Body of pancreas (tissue), 4 donors: ENCODE measurements around the gene IDI1. TPM values are rescaled to one million over a fixed set of nuclear protein-coding genes. Genes with fewer than 3 reads are reported as not detected.

Experiments
- ATAC-seq: fragments of 150-250 bp; one replicate; pipeline ENCODE4 v1.9.1; 2016
- DNase-seq, 4 donors: peaks; one replicate each; pipeline ENCODE4 v3.0.0-alpha.2; 2019
- H3K27ac ChIP-seq, 4 donors: fragments of 200-600 bp; sonication (generic); 1 replicate in 3 of 4; 2 replicates in 1 of 4; pipeline versions ENCODE4 v1.5.1 to v1.6.1; 2016 to 2019; ENCODE audit warnings: mild to moderate bottlenecking in 1 of 4, mixed read lengths in 1 of 4, moderate library complexity in 1 of 4
- H3K27me3 ChIP-seq, 2 donors: fragments of 200-600 bp; sonication (generic); one replicate each; pipeline ENCODE4 v1.6.0; 2016; ENCODE audit warnings: mild to moderate bottlenecking in 1 of 2
- H3K36me3 ChIP-seq, 2 donors: fragments of 200-600 bp; sonication (generic); replicated peaks in 1 of 2; 2 replicates each; pipeline ENCODE4 v1.5.1; 2016; ENCODE audit warnings: low read depth in 2 of 2; ENCODE audit not compliant: insufficient read depth in 1 of 2
- H3K4me1 ChIP-seq: fragments of 200-600 bp; sonication (generic); one replicate; pipeline ENCODE4 v1.6.0; 2016
- H3K4me3 ChIP-seq, 2 donors: fragments of 200-600 bp; sonication (generic); 1 replicate in 1 of 2; 2 replicates in 1 of 2; pipeline ENCODE4 v1.5.1; 2016 to 2019
- H3K9me3 ChIP-seq, 3 donors: fragments of 200-600 bp; sonication (generic); 1 replicate in 2 of 3; 2 replicates in 1 of 3; pipeline ENCODE4 v1.5.1; 2016
- POLR2A ChIP-seq, 3 donors: fragments of 450-650 bp; IDR thresholded peaks; one replicate each; pipeline ENCODE4 v1.6.1; 2016; ENCODE audit warnings: antibody characterized with exemption in 3 of 3, mild to moderate bottlenecking in 2 of 3
- WGBS, 2 donors: methylation state at CpG; one replicate each; pipeline ENCODE4 v1.1.5; 2017; 5-methylcytosine and 5-hydroxymethylcytosine counted together
- intact Hi-C: fragments of 100-400 bp; cut with DNase I; formaldehyde crosslinking; loops from one replicate; pipeline ENCODE4 v1.15.1; 2023
- total RNA-seq, 2 donors: library from RNA; depleted of rRNA; stranded (reverse); fragments of >200 nt; gene quantifications; one replicate each; pipeline ENCODE4 v1.1.0, GENCODE V29; 2016
- TF ChIP-seq, protein P1 (sequence below), 7 experiments: fragments of 450-650 bp in 4 of 7; fragments of 200-600 bp in 3 of 7; sonication (generic) in 3 of 7; IDR thresholded peaks; one replicate each; pipeline ENCODE4 v1.5.1; 2016 to 2019; ENCODE audit warnings: antibody characterized with exemption in 7 of 7

The IDI1 gene
- total RNA-seq, 2 donors from 2014 or later = 15.6 to 20.4 TPM

DNA sequence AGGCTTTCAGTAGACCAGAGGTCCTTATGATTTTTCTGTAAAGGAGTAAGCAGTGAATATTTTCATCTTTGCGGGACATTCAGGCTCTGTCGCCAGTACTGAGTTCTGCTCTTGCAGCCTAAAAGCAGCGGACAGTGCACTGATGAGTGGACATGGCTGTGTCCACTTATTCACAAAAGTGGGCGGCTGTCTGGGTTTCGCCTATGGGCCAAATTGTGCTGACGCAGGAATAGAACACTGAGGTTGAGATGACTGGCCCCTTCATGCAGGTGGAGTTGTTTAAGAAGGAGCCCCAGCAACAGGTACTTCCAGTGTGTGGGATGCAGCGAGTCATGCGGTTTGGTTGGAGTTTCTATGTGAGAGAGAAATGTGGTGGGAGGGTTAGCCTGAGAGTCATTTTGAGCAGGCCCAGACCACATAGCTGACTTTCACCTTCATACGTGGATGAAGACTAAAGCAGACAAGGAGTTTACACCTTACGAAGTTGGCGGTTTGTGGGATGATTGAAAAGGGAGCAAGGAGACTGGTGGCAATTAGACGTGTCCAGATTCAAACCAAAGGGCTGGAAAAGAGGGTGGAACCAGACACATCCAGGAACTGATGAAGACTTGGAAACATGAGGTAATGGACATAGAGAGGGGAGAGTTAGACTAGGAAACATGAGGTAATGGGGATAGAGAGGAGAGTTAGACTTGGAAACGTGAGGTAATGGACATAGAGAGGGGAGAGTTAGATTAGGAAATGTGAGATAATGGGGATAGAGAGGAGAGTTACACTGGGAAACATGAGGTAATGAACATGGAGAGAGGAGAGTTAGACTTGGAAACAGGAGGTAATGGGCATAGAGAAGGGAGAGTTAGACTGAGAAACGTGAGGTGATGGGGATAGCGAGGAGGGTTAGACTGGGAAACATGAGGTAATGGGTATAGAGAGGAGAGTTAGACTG is 45.5 kb upstream of the IDI1 start:
- DNase-seq = no peak
- Histone ChIP-seq H3K27ac (no peak overlapping the region), H3K4me3 (no peak overlapping the region), H3K36me3 (peaks cover 5 to 16% of the 10 kb centered on the region in 2 donors), H3K27me3 (no peaks in the 10 kb centered on the region), H3K4me1 (no peaks in the 10 kb centered on the region), H3K9me3 (no peaks in the 10 kb centered on the region)
- no peak for TF ChIP-seq POLR2A (IDR thresholded peaks at IDR 0.05)
- TF ChIP-seq, protein P1, sequence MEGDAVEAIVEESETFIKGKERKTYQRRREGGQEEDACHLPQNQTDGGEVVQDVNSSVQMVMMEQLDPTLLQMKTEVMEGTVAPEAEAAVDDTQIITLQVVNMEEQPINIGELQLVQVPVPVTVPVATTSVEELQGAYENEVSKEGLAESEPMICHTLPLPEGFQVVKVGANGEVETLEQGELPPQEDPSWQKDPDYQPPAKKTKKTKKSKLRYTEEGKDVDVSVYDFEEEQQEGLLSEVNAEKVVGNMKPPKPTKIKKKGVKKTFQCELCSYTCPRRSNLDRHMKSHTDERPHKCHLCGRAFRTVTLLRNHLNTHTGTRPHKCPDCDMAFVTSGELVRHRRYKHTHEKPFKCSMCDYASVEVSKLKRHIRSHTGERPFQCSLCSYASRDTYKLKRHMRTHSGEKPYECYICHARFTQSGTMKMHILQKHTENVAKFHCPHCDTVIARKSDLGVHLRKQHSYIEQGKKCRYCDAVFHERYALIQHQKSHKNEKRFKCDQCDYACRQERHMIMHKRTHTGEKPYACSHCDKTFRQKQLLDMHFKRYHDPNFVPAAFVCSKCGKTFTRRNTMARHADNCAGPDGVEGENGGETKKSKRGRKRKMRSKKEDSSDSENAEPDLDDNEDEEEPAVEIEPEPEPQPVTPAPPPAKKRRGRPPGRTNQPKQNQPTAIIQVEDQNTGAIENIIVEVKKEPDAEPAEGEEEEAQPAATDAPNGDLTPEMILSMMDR (IDR thresholded peaks at IDR 0.05) = no peak
- intact Hi-C loops = no loop called here
- no peak for ATAC-seq
- 94 to 96% methylated on average over 15 of the region's 15 CpGs for WGBS, 2 donors

GRCh38 chr10:1093696-1094095 is 44.8 kb upstream of the IDI1 start:
- no peak for TF ChIP-seq POLR2A (IDR thresholded peaks at IDR 0.05)
- TF ChIP-seq, protein P1 (IDR thresholded peaks at IDR 0.05) = no peak
- intact Hi-C loops = no loop called here
- Histone ChIP-seq H3K27ac (no peak overlapping the region), H3K36me3 (peaks cover 5 to 16% of the 10 kb centered on the region in 2 donors), H3K4me1 (no peaks in the 10 kb centered on the region), H3K9me3 (no peaks in the 10 kb centered on the region), H3K27me3 (no peaks in the 10 kb centered on the region), H3K4me3 (no peak overlapping the region)
- 90% methylated on average over 9 of the region's 9 CpGs for WGBS, 2 donors
- ATAC-seq = no peak
- no peak for DNase-seq

DNA sequence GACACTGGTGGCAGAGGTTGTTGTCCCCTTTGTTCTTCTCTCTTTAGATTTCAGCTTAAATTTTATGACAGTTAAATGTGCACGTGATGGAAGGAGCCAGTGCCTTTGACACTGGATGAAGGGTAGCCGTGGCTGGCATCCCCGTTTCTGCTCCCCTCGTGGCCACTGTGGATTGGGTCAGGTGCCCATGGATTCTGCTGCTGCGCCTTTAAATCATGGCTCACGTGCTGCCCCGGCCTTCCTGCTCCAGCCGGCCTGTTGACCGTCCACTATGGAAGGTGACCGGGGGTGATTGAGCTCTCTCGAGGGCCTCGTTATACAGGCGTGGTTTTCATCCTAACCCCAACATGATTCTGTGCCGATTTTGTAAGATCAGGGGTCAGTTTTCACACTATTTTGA is 41.8 kb upstream of the IDI1 start:
- Histone ChIP-seq H3K4me1 (no peaks in the 10 kb centered on the region), H3K9me3 (no peaks in the 10 kb centered on the region), H3K4me3 (no peak overlapping the region), H3K27me3 (no peaks in the 10 kb centered on the region), H3K27ac (no peak overlapping the region), H3K36me3 (peaks cover 8 to 19% of the 10 kb centered on the region in 2 donors)
- TF ChIP-seq POLR2A (IDR thresholded peaks at IDR 0.05) = no peak
- TF ChIP-seq, protein P1 (IDR thresholded peaks at IDR 0.05) = no peak
- 96 to 100% methylated on average over 14 of the region's 14 CpGs for WGBS, 2 donors
- intact Hi-C loops = no loop called here
- no peak for DNase-seq
- ATAC-seq = no peak

DNA sequence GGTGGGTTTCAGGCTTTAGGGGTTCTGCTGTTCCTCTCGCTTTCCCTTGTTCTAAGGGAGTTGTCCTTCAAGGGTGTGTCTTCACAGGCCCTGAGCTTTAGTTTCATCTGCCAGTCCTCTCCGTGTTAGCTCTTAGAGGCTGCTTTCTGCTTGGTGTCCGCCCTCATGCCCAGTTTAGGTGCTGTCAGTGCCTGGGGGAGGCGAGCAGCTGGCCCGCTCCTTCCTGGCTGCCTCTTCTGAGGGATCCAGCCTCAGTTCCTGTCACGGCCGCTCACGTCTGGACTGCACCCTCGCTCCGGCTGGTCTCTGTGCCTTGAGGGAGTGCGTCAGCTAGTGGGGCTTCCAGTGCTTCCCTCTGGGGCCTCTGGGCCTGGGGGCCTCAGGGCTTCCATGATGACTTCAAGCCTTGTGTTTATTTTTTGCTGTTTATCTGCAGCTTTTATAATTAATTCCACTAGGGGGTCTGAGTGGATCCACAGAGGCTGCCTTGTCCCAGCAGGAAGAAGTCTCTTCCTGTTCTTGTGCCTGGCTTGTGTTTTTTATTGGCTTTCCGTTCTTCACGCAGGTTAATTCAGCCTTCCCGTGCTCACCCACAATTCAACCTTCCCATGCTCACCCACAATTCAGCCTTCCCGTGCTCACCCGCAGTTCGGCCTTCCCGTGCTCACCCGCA is 40.2 kb upstream of the IDI1 start:
- H3K4me1 ChIP-seq = no peaks in the 10 kb centered on the region
- H3K27ac ChIP-seq = no peak overlapping the region
- peaks cover 8 to 28% of the 10 kb centered on the region in 2 donors for H3K36me3 ChIP-seq
- DNase-seq (no peak), ATAC-seq (no peak)
- intact Hi-C loops = no loop called here
- H3K4me3 ChIP-seq = no peak overlapping the region
- no peaks in the 10 kb centered on the region for H3K9me3 ChIP-seq
- WGBS, 2 donors = 85 to 89% methylated on average over 17 to 19 of the region's 19 CpGs
- H3K27me3 ChIP-seq = no peaks in the 10 kb centered on the region
- no peak for TF ChIP-seq POLR2A (IDR thresholded peaks at IDR 0.05)
- TF ChIP-seq, protein P1 (IDR thresholded peaks at IDR 0.05) = no peak
